ENCODE data around the gene PROB1. TPM values are rescaled to one million over a fixed set of nuclear protein-coding genes. Genes with fewer than 3 reads are reported as not detected.
"Not testable (repeated sequence)": the region's sequence is repeated elsewhere in the genome, so short reads cannot be mapped to it uniquely, and the experiment has no call there.

The PROB1 gene
- total RNA-seq, 6 experiments from 2014 or later, result 2.8 to 5.3 (median 5.1) TPM

DNA sequence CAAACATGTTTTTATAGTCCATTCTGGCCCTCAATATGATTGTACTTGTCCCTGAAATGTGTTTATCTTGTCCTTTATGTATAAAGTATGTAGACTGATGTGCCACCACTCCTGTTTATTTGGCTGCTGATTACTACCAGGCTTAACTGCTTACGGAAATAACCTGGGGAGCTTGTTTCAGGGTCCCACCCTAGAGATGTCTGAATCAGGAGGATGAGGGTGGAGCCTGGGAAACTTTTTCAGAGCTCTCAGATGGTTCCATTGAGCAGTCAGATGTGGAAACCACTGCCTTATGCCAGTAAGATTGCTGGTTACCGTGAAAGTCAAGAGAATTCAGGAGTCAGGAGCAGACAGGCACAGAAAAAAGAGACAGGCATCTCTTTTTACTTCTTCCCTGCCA is 31.0 kb downstream of the PROB1 start:
- Mint-ChIP-seq H3K27me3 (ENCODE audit: insufficient read depth) (no peaks in the 10 kb centered on the region; the same call in 1 of the 2 replicates), H3K4me1 (ENCODE audit: low read depth) (peaks cover 20% of the 10 kb centered on the region), H3K4me3 (no peak overlapping the region), H3K27ac (no peak overlapping the region), H3K36me3 (ENCODE audit: low read depth) (peaks cover 30% of the 10 kb centered on the region), H3K9me3 (no peaks in the 10 kb centered on the region)
- DNase-seq, result no peak
- TF ChIP-seq, protein P1, sequence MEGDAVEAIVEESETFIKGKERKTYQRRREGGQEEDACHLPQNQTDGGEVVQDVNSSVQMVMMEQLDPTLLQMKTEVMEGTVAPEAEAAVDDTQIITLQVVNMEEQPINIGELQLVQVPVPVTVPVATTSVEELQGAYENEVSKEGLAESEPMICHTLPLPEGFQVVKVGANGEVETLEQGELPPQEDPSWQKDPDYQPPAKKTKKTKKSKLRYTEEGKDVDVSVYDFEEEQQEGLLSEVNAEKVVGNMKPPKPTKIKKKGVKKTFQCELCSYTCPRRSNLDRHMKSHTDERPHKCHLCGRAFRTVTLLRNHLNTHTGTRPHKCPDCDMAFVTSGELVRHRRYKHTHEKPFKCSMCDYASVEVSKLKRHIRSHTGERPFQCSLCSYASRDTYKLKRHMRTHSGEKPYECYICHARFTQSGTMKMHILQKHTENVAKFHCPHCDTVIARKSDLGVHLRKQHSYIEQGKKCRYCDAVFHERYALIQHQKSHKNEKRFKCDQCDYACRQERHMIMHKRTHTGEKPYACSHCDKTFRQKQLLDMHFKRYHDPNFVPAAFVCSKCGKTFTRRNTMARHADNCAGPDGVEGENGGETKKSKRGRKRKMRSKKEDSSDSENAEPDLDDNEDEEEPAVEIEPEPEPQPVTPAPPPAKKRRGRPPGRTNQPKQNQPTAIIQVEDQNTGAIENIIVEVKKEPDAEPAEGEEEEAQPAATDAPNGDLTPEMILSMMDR (IDR thresholded peaks at IDR 0.05), result no peak

DNA sequence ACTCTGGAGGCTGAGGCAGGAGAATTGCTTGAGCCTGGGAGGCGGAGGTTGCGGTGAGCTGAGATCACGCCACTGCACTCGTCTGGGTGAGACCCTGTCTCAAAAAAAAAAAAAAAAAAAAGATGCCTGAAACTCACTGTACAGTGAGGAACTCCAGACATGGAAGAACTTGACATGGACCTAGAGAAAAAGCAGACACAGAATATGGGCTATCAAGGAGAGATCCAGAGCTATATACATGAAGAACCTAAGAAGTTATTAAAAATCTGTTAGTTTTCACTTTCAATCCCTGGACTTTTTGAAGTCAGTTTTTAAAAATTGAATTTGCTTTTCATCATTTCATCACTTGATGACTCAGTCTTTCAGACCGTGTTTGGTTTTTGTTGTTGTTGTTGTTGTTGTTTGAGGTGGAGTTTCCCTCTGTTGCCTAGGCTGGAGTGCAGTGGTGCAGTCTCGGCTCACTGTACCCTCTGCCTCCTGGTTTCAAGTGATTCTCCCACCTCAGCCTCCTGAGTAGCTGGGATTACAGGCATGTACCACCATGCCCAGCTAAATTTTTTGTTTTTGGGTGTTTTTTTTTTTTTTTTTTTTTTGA is 33.0 kb downstream of the PROB1 start:
- TF ChIP-seq, protein P1 (IDR thresholded peaks at IDR 0.05), result no peak
- no peak for DNase-seq
- Mint-ChIP-seq H3K27me3 (ENCODE audit: insufficient read depth) (no peaks in the 10 kb centered on the region; the same call in 1 of the 2 replicates), H3K36me3 (ENCODE audit: low read depth) (peaks cover 29% of the 10 kb centered on the region), H3K27ac (no peak overlapping the region), H3K4me1 (ENCODE audit: low read depth) (peaks cover 23% of the 10 kb centered on the region), H3K4me3 (no peak overlapping the region), H3K9me3 (no peaks in the 10 kb centered on the region)

DNA sequence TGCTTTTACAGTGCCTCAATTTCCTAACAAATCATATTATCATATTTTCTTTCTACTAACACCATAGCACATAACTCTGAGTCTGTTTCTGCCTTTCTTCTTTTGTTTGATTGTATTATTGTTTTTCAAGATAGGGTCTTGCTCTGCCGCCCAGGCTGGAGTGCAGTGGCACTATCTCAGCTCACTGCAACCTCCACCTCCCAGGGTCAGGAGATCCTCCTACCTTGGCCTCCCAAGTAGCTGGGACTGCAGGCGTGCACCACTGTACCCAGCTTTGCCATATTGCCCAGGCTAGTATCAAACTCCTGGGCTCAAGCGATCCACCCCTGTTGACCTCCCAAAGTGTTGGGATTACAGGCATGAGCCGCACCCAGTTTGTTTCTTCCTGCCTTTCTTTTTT is 34.5 kb downstream of the PROB1 start:
- TF ChIP-seq, protein P1 (IDR thresholded peaks at IDR 0.05), result no peak
- peaks cover 2% of the 10 kb centered on the region for H3K27me3 Mint-ChIP-seq (ENCODE audit: insufficient read depth)
- H3K4me1 Mint-ChIP-seq (ENCODE audit: low read depth), result peaks cover 23% of the 10 kb centered on the region
- no peaks in the 10 kb centered on the region for H3K9me3 Mint-ChIP-seq
- no peak for DNase-seq
- H3K36me3 Mint-ChIP-seq (ENCODE audit: low read depth), result peaks cover 18% of the 10 kb centered on the region
- H3K4me3 Mint-ChIP-seq, result no peak overlapping the region
- H3K27ac Mint-ChIP-seq, result no peak overlapping the region

DNA sequence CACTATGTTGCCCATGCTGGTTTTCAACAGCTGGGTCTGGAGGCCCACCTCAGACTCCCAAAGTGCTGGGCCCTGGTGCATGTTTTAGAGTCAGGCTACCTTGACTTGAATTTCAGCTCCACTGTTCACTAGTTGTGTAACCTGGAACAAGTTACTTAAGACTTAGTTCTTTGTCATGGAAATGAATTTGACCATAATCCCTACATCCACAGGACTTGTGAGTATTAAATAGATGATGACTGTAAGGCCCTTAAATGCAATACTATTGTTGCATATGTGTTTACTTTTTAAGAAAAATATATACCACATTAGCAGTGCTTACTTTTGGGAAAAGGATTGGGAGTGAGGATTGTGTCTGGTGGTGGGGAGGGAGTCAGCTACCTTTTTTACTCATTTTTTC is 36.8 kb downstream of the PROB1 start:
- peaks cover 6% of the 10 kb centered on the region; the same call in 1 of the 2 replicates for H3K9me3 Mint-ChIP-seq
- H3K36me3 Mint-ChIP-seq (ENCODE audit: low read depth), result peaks cover 13% of the 10 kb centered on the region
- no peak for DNase-seq
- peaks cover 23% of the 10 kb centered on the region for H3K4me1 Mint-ChIP-seq (ENCODE audit: low read depth)
- H3K4me3 Mint-ChIP-seq, result no peak overlapping the region
- peaks cover 2% of the 10 kb centered on the region; the same call in 1 of the 2 replicates for H3K27me3 Mint-ChIP-seq (ENCODE audit: insufficient read depth)
- H3K27ac Mint-ChIP-seq, result no peak overlapping the region
- TF ChIP-seq, protein P1 (IDR thresholded peaks at IDR 0.05), result no peak

DNA sequence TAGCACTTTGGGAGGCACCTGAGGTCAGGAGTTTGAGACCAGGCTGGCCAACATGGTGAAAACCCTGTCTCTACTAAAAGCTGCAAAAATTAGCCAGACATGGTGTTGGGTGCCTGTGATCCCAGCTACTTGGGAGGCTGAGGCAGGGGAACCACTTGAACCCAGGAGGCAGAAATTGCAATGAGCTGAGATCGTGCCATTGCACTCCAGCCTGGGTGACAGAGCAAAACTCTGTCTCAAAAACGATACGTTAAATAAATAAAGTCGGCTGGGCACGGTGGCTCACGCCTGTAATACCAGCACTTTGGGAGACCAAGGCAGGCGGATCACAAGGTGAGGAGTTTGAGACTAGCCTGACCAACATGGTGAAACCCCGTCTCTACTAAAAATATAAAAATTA is 39.0 kb downstream of the PROB1 start:
- DNase-seq; H3K27ac Mint-ChIP-seq; H3K4me3 Mint-ChIP-seq; H3K9me3 Mint-ChIP-seq; H3K27me3 Mint-ChIP-seq (ENCODE audit: insufficient read depth): not testable (repeated sequence)
- peaks cover 23% of the 10 kb centered on the region for H3K4me1 Mint-ChIP-seq (ENCODE audit: low read depth)
- peaks cover 13% of the 10 kb centered on the region for H3K36me3 Mint-ChIP-seq (ENCODE audit: low read depth)

DNA sequence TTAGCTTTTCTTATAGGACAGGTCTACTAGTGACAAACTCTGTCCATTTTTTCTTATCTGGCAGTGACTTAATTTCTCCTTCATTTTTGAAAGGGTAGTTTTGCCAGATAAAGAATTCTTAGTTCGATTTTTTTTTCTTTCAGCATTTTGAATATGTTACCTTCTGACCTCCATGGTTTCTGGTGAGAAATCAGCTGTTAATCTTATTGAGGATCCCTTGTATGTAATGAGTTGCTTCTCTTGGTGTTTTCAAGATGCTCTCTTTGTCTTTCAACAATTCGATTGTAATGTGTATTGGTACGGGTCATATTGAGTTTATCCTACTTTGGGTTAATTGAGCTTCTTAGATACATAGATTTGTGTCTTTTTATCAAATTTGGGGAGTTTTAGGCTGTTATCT is 40.7 kb downstream of the PROB1 start:
- peaks cover 6% of the 10 kb centered on the region; the same call in 1 of the 2 replicates for H3K9me3 Mint-ChIP-seq
- peaks cover 2% of the 10 kb centered on the region; the same call in 1 of the 2 replicates for H3K27me3 Mint-ChIP-seq (ENCODE audit: insufficient read depth)
- H3K36me3 Mint-ChIP-seq (ENCODE audit: low read depth), result peaks cover 9% of the 10 kb centered on the region
- no peak for DNase-seq
- H3K4me1 Mint-ChIP-seq (ENCODE audit: low read depth), result peaks cover 12% of the 10 kb centered on the region
- no peak overlapping the region for H3K4me3 Mint-ChIP-seq
- no peak overlapping the region for H3K27ac Mint-ChIP-seq
- TF ChIP-seq, protein P1 (IDR thresholded peaks at IDR 0.05), result no peak

DNA sequence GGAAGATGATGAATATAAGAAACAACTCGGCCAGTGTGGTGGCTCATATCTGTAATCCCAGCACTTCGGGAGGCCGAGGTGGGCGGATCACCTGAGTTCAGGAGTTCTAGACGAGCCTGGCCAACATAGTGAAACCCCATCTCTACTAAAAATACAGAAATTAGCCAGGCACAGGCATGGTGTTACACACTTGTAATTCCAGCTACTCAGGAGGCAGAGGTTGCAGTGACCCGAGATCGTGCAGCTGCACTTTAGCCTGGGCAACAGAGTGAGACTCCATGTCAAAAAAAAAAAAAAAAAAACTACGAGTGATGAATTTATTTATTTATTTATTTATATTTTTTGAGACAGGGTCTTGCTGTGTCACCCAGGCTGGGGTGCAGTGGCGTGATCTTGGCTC is 47.0 kb downstream of the PROB1 start:
- Mint-ChIP-seq H3K4me1 (ENCODE audit: low read depth) (peaks cover 26% of the 10 kb centered on the region), H3K36me3 (ENCODE audit: low read depth) (peaks cover 24% of the 10 kb centered on the region; the same call in 1 of the 2 replicates)
- H3K4me3 Mint-ChIP-seq; H3K9me3 Mint-ChIP-seq; DNase-seq; H3K27me3 Mint-ChIP-seq (ENCODE audit: insufficient read depth); H3K27ac Mint-ChIP-seq: not testable (repeated sequence)

DNA sequence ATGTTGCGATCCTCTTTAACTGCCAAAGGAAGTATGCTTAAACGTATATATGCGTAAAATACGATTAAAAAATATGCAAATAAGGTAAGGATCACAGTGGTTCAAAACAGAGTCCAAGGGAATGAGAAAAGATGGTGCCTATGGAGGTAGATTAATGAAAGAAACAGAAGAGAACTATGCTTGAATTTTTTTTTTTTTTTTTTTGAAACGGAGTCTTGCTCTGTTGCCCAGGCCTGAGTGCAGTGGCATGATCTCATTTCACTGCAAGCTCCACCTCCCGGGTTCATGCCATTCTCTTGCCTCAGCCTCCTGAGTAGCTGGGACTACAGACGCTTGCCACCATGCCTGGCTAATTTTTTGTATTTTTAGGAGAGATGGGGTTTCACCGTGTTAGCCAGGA is 49.5 kb downstream of the PROB1 start:
- H3K9me3 Mint-ChIP-seq; H3K27me3 Mint-ChIP-seq (ENCODE audit: insufficient read depth); H3K4me3 Mint-ChIP-seq; H3K27ac Mint-ChIP-seq; DNase-seq: not testable (repeated sequence)
- H3K4me1 Mint-ChIP-seq (ENCODE audit: low read depth), result peaks cover 40% of the 10 kb centered on the region
- peaks cover 24% of the 10 kb centered on the region; the same call in 1 of the 2 replicates for H3K36me3 Mint-ChIP-seq (ENCODE audit: low read depth)

Measured in HFFc6 (cell line).